MV-4-11 (cell line): ENCODE measurements around the gene TUBA3E.
"Not testable (repeated sequence)": the region's sequence is repeated elsewhere in the genome, so short reads cannot be mapped to it uniquely, and the experiment has no call there.

ENCODE experiments used
- DNase-seq: peaks from one replicate; lab custom pipeline; 2025; lab: John Stamatoyannopoulos, UW

Gene TUBA3E

GRCh38 chr2:130143266-130144039, 54.8 kb downstream of the TUBA3E start:
- DNase-seq: not testable (repeated sequence)

GRCh38 chr2:130142396-130143265, 55.6 kb downstream of the TUBA3E start:
- not testable (repeated sequence) for DNase-seq
